HepG2 (cell line): ENCODE measurements around the gene VAC14. TPM values are rescaled to one million over a fixed set of nuclear protein-coding genes. Genes with fewer than 3 reads are reported as not detected.
A peak's percentile ranks its signal among the peaks of the same experiment; 100 is the strongest.

Source experiments
- ATAC-seq: fragments of 200-7000 bp; cut with Tn5 transposase; 3 replicates; pipeline ENCODE4 v1.9.1; 2020; ENCODE audit warnings: mild to moderate bottlenecking, moderate library complexity
- BruUV-seq: library from RNA; stranded (reverse); fragments of 400-500 nt; replicated peaks from 2 replicates; lab custom pipeline; 2021; lab: Mats Ljungman, UMichigan
- CTCF ChIA-PET: fragments of 300-600 bp; formaldehyde crosslinking; extraction: SDS; loops from one replicate; lab custom pipeline; 2021; ENCODE audit warnings: low total read pairs, inconsistent platforms, low intra/inter-chr PET ratio; lab: Yijun Ruan, JAX
- POLR2A ChIA-PET: fragments of 350-600 bp; sonication (Branson Sonifier 250); formaldehyde crosslinking; loops from one replicate; lab custom pipeline; 2020; ENCODE audit warnings: antibody characterized with exemption, inconsistent platforms; lab: Yijun Ruan, JAX
- DNase-seq: peaks from one replicate; pipeline ENCODE4 v3.0.0-alpha.2; 2015; ENCODE audit warnings: low spot score
- FAIRE-seq: peaks from 3 replicates; lab custom pipeline; 2011; peaks lifted over from hg19 to GRCh38; lab: Jason Lieb, UNC
- H2AFZ ChIP-seq: one replicate; pipeline ENCODE4 v1.6.1; 2011; ENCODE audit warnings: low read length, inconsistent platforms
- H3K27ac ChIP-seq: fragments of 300-600 bp; 3 replicates; pipeline ENCODE4 v1.8.0; 2011; ENCODE audit warnings: mixed run types, mild to moderate bottlenecking, mixed read lengths, low read length, inconsistent platforms; ENCODE audit not compliant: insufficient read depth; ENCODE audit errors: extremely low read length
- H3K27me3 ChIP-seq, 2 experiments: fragments of 200-600 bp in 1 of 2; 2 replicates in 1 of 2; 3 replicates in 1 of 2; pipeline versions ENCODE4 v1.6.0 to v1.8.0; 2011; ENCODE audit warnings: low read length in 2 of 2, mild to moderate bottlenecking in 2 of 2, moderate library complexity in 2 of 2, inconsistent platforms in 1 of 2; ENCODE audit not compliant: insufficient read depth in 2 of 2, control insufficient read depth in 1 of 2
- H3K36me3 ChIP-seq, 2 experiments: fragments of 200-600 bp in 1 of 2; replicated peaks in 1 of 2; 2 replicates in 1 of 2; 3 replicates in 1 of 2; pipeline versions ENCODE4 v1.5.1 to v1.8.0; 2011; ENCODE audit warnings: low read length in 2 of 2, inconsistent platforms in 1 of 2; ENCODE audit not compliant: insufficient read depth in 2 of 2, control insufficient read depth in 1 of 2
- H3K4me1 ChIP-seq: 2 replicates; pipeline ENCODE4 v1.5.1; 2012; ENCODE audit warnings: low read length, inconsistent platforms; ENCODE audit not compliant: insufficient read depth
- H3K4me2 ChIP-seq: 2 replicates; pipeline ENCODE4 v1.6.0; 2011; ENCODE audit warnings: low read depth, low read length, inconsistent platforms
- H3K4me3 ChIP-seq, 3 experiments: fragments of 200-600 bp in 1 of 3; sonication (generic), shearing (Covaris generic) in 1 of 3; replicated peaks in 1 of 3; 2 replicates each; pipeline ENCODE4 v1.5.1; 2011 to 2016; ENCODE audit warnings: low read length in 3 of 3, inconsistent platforms in 2 of 3, low read depth in 2 of 3, mild to moderate bottlenecking in 2 of 3, control low read depth in 1 of 3, mixed read lengths in 1 of 3; ENCODE audit not compliant: insufficient read depth in 1 of 3
- H3K79me2 ChIP-seq: one replicate; pipeline ENCODE4 v1.6.1; 2011; ENCODE audit warnings: low read length, inconsistent platforms; ENCODE audit not compliant: insufficient read depth
- H3K9ac ChIP-seq: 2 replicates; pipeline ENCODE4 v1.6.0; 2011; ENCODE audit warnings: mild to moderate bottlenecking, low read depth, low read length, inconsistent platforms; ENCODE audit not compliant: insufficient read depth
- H3K9me3 ChIP-seq: 2 replicates; pipeline ENCODE4 v1.5.1; 2012; ENCODE audit warnings: mild to moderate bottlenecking, low read length
- H4K20me1 ChIP-seq: 2 replicates; pipeline ENCODE4 v1.6.0; 2011; ENCODE audit warnings: inconsistent platforms, mild to moderate bottlenecking, low read length, moderate library complexity; ENCODE audit not compliant: insufficient read depth
- ARHGAP35 ChIP-seq: sonication (generic); formaldehyde crosslinking; IDR thresholded peaks from 2 replicates; pipeline ENCODE4 v1.9.0; 2022; ENCODE audit warnings: mild to moderate bottlenecking, inconsistent platforms, moderate library complexity, missing genetic modification reagents, borderline replicate concordance
- ELF3 ChIP-seq: IDR thresholded peaks from 2 replicates; pipeline ENCODE4 v1.6.1; 2016; ENCODE audit warnings: missing genetic modification reagents, missing compliant biosample characterization
- TBL1XR1 ChIP-seq: fragments of 150-350 bp; IDR thresholded peaks from 2 replicates; pipeline ENCODE4 v1.6.1; 2014; ENCODE audit warnings: borderline replicate concordance, low read length; ENCODE audit not compliant: partially characterized antibody
- ZNF256 ChIP-seq: sonication (generic); formaldehyde crosslinking; conservative IDR thresholded peaks from 2 replicates; pipeline ENCODE4 v1.4.0; 2020; ENCODE audit warnings: missing genetic modification reagents
- ZNF782 ChIP-seq: sonication (generic); formaldehyde crosslinking; IDR thresholded peaks from 2 replicates; pipeline ENCODE4 v1.4.0; 2020; ENCODE audit warnings: missing genetic modification reagents, mild to moderate bottlenecking, borderline replicate concordance
- WGBS: methylation state at CpG from one replicate; pipeline ENCODE4 v1.1.6; 2017; ENCODE audit warnings: low lambda C conversion rate; 5-methylcytosine and 5-hydroxymethylcytosine counted together
- in situ Hi-C: cut with HindIII; loops from 2 replicates; pipeline ENCODE4 v1.10.0; 2017; ENCODE audit warnings: low pct_unique_long_range_greater_than_20kb; ENCODE audit not compliant: extremely low pct_ligation_motif_present
- intact Hi-C: fragments of 100-400 bp; cut with micrococcal nuclease; formaldehyde crosslinking; loops from one replicate; pipeline ENCODE4 v1.10.0; 2022; ENCODE audit not compliant: unreplicated experiment
- polyA plus RNA-seq, 8 experiments: library from polyadenylated mRNA; depleted of rRNA in 3 of 8; stranded (reverse) in 7 of 8; unstranded in 1 of 8; fragments of >200 nt; fragmentation: Illumina TruSeq in 4 of 8; extraction: Trizol in 4 of 8; gene quantifications; 2 replicates each; pipeline versions ENCODE4 v1.2.1 to v1.2.3, GENCODE V29; 2011 to 2016; ENCODE audit warnings: low read depth in 4 of 8, missing spikeins in 1 of 8, mixed read lengths in 1 of 8; ENCODE audit not compliant: insufficient read depth in 1 of 8
- total RNA-seq, 5 experiments: library from RNA; depleted of rRNA; stranded (reverse); fragments of >200 nt; fragmentation: Illumina TruSeq; extraction: Trizol; gene quantifications; 2 replicates each; pipeline ENCODE4 v1.2.3, GENCODE V29; 2016; ENCODE audit warnings: low read depth in 1 of 5
- TF ChIP-seq, protein P1 (sequence below): sonication (generic); formaldehyde crosslinking; IDR thresholded peaks from 2 replicates; pipeline ENCODE4 v1.5.0; 2020; ENCODE audit warnings: missing genetic modification reagents
- TF ChIP-seq, protein P2 (sequence below): sonication (generic); formaldehyde crosslinking; IDR thresholded peaks from 2 replicates; pipeline ENCODE4 v1.4.0; 2020; ENCODE audit warnings: mild to moderate bottlenecking, missing genetic modification reagents
- TF ChIP-seq, protein P3 (sequence below): sonication (generic); formaldehyde crosslinking; IDR thresholded peaks from 2 replicates; pipeline ENCODE4 v1.4.0; 2020; ENCODE audit warnings: mild to moderate bottlenecking, missing genetic modification reagents
- TF ChIP-seq, protein P4 (sequence below): sonication (generic); formaldehyde crosslinking; IDR thresholded peaks from 2 replicates; pipeline ENCODE4 v1.4.0; 2020; ENCODE audit warnings: missing genetic modification reagents, borderline replicate concordance

VAC14 gene
- total and polyA plus RNA-seq, 2 of the 13 experiments (the other 11 are each of a cell fraction or from before 2014, with no cell fraction given), result 23.5 to 24.6 TPM

DNA sequence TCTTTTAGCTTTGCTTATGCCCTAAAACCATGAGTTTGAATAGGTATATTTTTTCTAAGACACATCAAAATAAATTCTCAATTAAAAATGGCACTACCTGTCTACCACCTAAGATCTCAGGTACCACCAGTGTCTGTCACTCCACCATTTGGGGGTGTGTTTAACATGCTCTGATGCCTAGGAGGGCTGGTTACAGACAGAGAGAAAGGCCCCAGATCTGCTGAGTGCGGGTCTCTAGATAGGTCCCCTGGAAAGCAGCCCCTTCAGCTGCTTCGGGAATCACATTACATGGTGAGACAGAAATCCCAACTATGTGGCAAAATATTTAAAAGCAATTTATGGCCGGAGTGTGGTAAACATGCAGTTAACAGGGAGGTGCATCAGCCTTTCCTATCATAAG lies 653 bp upstream of the VAC14 start (continued):
- TF ChIP-seq, protein P1, sequence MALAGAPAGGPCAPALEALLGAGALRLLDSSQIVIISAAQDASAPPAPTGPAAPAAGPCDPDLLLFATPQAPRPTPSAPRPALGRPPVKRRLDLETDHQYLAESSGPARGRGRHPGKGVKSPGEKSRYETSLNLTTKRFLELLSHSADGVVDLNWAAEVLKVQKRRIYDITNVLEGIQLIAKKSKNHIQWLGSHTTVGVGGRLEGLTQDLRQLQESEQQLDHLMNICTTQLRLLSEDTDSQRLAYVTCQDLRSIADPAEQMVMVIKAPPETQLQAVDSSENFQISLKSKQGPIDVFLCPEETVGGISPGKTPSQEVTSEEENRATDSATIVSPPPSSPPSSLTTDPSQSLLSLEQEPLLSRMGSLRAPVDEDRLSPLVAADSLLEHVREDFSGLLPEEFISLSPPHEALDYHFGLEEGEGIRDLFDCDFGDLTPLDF (CRISPR knock-in tag), result peak; percentile 11; the same call in 1 of the 2 replicates
- TF ChIP-seq, all 625 proteins: peak for 3

DNA sequence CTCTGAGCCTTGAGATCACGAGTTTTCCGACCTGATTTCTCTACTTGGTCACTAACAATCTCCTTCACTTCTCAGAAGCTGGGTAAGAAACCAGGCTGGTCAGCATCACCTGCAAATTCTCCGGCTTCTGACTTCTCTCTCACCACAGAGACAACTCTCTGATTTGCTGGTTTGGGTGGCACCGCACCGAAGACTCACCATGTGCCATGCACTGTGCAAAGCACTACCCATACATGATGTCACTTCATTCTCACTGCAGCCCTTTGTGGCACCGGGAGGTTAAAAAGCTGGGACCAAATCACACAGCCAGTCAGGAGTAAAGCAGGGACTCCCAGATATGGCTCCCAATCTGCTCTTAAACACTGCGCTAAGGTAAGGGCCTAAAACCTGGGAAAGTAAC lies 647 bp downstream of the VAC14 start:
- Histone ChIP-seq H3K4me2 (peak overlapping the region; percentile 97), H3K79me2 (peaks cover 51% of the 10 kb centered on the region), H2AFZ (no peak overlapping the region), H3K9me3 (peaks cover 11% of the 10 kb centered on the region), H3K27me3 (no peaks in the 10 kb centered on the region; a peak in 1 of 5 replicates), H3K4me1 (peaks cover 37% of the 10 kb centered on the region), H4K20me1 (0 out of 2 replicates have a peak, but pooled peaks cover 6% of the 10 kb centered on the region), H3K27ac (peak overlapping the region; percentile 62), H3K4me3 (peak overlapping the region; percentile 98 to 99 (median 98)), H3K36me3 (peaks cover 0 to 7% of the 10 kb centered on the region in 2 experiments; a peak in 2 of 5 replicates), H3K9ac (peak overlapping the region; percentile 88)
- intact Hi-C loops, result no loop called here
- FAIRE-seq (no peak), DNase-seq (no peak), ATAC-seq (no peak; the same call in 2 of the 3 replicates)
- WGBS, result 2% methylated on average over 7 of the region's 7 CpGs
- POLR2A ChIA-PET, result interaction anchor here (1.5 kb wide), 1 partner anchor 75 kb away, joined by 7 read pairs; no protein-coding TSS in a partner anchor
- CTCF ChIA-PET, result no interaction called here
- BruUV-seq, result no TSS peak
- in situ Hi-C loops, result no loop called here
- TF ChIP-seq, protein P2, sequence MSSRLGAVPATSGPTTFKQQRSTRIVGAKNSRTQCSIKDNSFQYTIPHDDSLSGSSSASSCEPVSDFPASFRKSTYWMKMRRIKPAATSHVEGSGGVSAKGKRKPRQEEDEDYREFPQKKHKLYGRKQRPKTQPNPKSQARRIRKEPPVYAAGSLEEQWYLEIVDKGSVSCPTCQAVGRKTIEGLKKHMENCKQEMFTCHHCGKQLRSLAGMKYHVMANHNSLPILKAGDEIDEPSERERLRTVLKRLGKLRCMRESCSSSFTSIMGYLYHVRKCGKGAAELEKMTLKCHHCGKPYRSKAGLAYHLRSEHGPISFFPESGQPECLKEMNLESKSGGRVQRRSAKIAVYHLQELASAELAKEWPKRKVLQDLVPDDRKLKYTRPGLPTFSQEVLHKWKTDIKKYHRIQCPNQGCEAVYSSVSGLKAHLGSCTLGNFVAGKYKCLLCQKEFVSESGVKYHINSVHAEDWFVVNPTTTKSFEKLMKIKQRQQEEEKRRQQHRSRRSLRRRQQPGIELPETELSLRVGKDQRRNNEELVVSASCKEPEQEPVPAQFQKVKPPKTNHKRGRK (CRISPR knock-in tag), result no peak
- TF ChIP-seq ZNF256 (CRISPR knock-in tag) (0 out of 2 replicates have a peak, but pooled peaks have one; percentile 59), ARHGAP35 (CRISPR knock-in tag) (0 out of 2 replicates have a peak, but pooled peaks have one; percentile 25), ELF3 (CRISPR knock-in tag) (no peak), ZNF782 (CRISPR knock-in tag) (peak; percentile 15; the same call in 1 of the 2 replicates), TBL1XR1 (no peak)
- TF ChIP-seq, protein P3, sequence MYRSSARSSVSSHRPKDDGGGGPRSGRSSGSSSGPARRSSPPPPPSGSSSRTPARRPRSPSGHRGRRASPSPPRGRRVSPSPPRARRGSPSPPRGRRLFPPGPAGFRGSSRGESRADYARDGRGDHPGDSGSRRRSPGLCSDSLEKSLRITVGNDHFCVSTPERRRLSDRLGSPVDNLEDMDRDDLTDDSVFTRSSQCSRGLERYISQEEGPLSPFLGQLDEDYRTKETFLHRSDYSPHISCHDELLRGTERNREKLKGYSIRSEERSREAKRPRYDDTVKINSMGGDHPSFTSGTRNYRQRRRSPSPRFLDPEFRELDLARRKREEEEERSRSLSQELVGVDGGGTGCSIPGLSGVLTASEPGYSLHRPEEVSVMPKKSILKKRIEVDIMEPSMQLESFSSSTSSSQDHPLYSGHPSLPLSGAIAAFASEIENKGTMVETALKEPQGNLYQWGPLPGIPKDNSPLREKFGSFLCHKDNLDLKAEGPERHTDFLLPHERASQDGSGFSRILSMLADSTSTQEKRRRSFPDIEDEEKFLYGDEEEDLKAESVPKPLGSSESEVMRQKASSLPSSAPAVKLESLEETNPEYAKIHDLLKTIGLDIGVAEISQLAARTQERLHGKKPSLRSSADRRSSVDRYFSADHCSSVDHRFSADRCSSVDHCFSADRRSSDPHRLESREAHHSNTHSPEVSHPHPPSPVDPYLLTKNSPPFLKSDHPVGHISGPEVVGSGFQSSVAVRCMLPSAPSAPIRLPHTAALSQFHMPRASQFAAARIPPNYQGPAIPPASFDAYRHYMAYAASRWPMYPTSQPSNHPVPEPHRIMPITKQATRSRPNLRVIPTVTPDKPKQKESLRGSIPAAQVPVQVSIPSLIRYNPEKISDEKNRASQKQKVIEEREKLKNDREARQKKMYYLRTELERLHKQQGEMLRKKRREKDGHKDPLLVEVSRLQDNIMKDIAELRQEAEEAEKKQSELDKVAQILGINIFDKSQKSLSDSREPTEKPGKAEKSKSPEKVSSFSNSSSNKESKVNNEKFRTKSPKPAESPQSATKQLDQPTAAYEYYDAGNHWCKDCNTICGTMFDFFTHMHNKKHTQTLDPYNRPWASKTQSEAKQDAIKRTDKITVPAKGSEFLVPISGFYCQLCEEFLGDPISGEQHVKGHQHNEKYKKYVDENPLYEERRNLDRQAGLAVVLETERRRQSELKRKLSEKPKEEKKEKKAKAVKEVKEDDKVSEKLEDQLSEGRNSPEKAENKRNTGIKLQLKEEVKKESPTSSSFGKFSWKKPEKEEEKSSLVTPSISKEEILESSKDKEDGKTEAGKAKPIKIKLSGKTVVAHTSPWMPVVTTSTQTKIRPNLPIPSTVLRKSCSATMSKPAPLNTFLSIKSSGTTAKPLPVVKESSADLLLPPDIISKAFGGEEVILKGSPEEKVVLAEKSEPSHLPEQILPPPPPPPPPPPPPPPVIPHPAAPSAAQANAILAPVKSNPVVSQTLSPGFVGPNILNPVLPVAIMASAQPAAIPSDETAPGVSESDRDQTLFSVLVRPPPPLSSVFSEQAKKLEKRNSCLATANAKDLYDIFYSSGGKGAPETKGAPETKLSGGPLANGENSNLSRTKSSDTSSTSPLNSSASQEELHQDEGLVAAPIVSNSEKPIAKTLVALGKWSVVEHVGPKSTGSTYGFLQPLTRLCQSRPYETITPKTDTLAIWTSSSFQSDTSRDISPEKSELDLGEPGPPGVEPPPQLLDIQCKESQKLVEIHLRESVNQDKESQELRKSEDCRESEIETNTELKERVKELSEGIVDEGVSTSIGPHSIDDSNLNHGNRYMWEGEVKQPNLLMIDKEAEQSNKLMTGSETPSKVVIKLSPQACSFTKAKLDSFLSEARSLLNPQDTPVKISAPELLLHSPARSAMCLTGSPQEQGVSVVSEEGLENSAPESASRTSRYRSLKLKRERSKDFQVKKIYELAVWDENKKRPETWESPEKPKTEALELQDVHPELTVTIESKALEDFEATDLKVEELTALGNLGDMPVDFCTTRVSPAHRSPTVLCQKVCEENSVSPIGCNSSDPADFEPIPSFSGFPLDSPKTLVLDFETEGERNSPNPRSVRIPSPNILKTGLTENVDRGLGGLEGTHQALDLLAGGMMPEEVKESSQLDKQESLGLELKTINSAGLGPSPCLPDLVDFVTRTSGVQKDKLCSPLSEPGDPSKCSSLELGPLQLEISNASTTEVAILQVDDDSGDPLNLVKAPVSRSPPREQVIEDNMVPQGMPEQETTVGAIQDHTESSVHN (CRISPR knock-in tag), result 0 out of 2 replicates have a peak, but pooled peaks have one; percentile 12
- TF ChIP-seq, protein P4, sequence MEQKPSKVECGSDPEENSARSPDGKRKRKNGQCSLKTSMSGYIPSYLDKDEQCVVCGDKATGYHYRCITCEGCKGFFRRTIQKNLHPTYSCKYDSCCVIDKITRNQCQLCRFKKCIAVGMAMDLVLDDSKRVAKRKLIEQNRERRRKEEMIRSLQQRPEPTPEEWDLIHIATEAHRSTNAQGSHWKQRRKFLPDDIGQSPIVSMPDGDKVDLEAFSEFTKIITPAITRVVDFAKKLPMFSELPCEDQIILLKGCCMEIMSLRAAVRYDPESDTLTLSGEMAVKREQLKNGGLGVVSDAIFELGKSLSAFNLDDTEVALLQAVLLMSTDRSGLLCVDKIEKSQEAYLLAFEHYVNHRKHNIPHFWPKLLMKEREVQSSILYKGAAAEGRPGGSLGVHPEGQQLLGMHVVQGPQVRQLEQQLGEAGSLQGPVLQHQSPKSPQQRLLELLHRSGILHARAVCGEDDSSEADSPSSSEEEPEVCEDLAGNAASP (CRISPR knock-in tag), result no peak
